HepG2 (cell line): Measurements from ENCODE around the gene RGS19. TPM values are rescaled to one million over a fixed set of nuclear protein-coding genes. Genes with fewer than 3 reads are reported as not detected.

ENCODE experiments used
- BCL3 ChIP-seq: sonication (generic); formaldehyde crosslinking; IDR thresholded peaks from 2 replicates; pipeline ENCODE4 v1.5.1; 2020; ENCODE audit warnings: mild to moderate bottlenecking, missing genetic modification reagents, moderate library complexity
- HMG20A ChIP-seq: IDR thresholded peaks from 2 replicates; pipeline ENCODE4 v1.6.1; 2016; ENCODE audit warnings: borderline replicate concordance
- MZF1 ChIP-seq: sonication (generic); formaldehyde crosslinking; IDR thresholded peaks from 2 replicates; pipeline ENCODE4 v1.8.1; 2023; ENCODE audit warnings: mild to moderate bottlenecking, missing genetic modification reagents, borderline replicate concordance
- NFIC ChIP-seq: IDR thresholded peaks from 2 replicates; pipeline ENCODE4 v1.6.1; 2012; ENCODE audit warnings: mild to moderate bottlenecking, low read length, inconsistent platforms
- ZNF143 ChIP-seq: sonication (generic); formaldehyde crosslinking; IDR thresholded peaks from 2 replicates; pipeline ENCODE4 v1.4.0; 2020; ENCODE audit warnings: missing genetic modification reagents
- ZNF367 ChIP-seq: sonication (generic); formaldehyde crosslinking; IDR thresholded peaks from 2 replicates; pipeline ENCODE4 v1.4.0; 2020; ENCODE audit warnings: missing genetic modification reagents, borderline replicate concordance
- ZNF780A ChIP-seq: sonication (generic); formaldehyde crosslinking; IDR thresholded peaks from 2 replicates; pipeline ENCODE4 v1.8.0; 2022; ENCODE audit warnings: mild to moderate bottlenecking, missing genetic modification reagents, moderate library complexity
- polyA plus RNA-seq, 8 experiments: library from polyadenylated mRNA; depleted of rRNA in 3 of 8; stranded (reverse) in 7 of 8; unstranded in 1 of 8; fragments of >200 nt; fragmentation: Illumina TruSeq in 4 of 8; extraction: Trizol in 4 of 8; gene quantifications; 2 replicates each; pipeline versions ENCODE4 v1.2.1 to v1.2.3, GENCODE V29; 2011 to 2016; ENCODE audit warnings: low read depth in 4 of 8, missing spikeins in 1 of 8, mixed read lengths in 1 of 8; ENCODE audit not compliant: insufficient read depth in 1 of 8
- total RNA-seq, 5 experiments: library from RNA; depleted of rRNA; stranded (reverse); fragments of >200 nt; fragmentation: Illumina TruSeq; extraction: Trizol; gene quantifications; 2 replicates each; pipeline ENCODE4 v1.2.3, GENCODE V29; 2016; ENCODE audit warnings: low read depth in 1 of 5
- TF ChIP-seq, protein P1 (sequence below): sonication (generic); formaldehyde crosslinking; IDR thresholded peaks from 2 replicates; pipeline ENCODE4 v1.8.0; 2022; ENCODE audit warnings: missing genetic modification reagents, mild to moderate bottlenecking, inconsistent platforms, borderline replicate concordance

RGS19 gene
- total and polyA plus RNA-seq, 2 of the 13 experiments (the other 11 are each of a cell fraction or from before 2014, with no cell fraction given): 10.7 to 11.9 TPM

- TF ChIP-seq, protein P1, sequence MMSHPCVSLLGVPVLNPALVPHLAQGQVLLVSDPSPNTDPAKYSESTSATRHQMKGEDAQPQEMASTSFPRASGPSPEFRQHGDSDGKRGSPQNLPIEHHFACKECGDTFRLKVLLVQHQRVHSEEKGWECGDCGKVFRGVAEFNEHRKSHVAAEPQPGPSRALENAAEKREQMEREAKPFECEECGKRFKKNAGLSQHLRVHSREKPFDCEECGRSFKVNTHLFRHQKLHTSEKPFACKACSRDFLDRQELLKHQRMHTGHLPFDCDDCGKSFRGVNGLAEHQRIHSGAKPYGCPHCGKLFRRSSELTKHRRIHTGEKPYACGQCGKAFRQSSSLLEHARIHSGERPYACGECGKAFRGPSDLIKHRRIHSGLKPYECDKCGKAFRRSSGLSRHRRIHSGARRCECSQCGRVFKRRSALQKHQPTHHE (CRISPR knock-in tag): peak; percentile 67; the same call in 1 of the 2 replicates
- TF ChIP-seq HMG20A (CRISPR knock-in tag) (0 out of 2 replicates have a peak, but pooled peaks have one; percentile 8), NFIC (no peak), ZNF143 (CRISPR knock-in tag) (peak; percentile 57), MZF1 (CRISPR knock-in tag) (no peak; the same call in 1 of the 2 replicates), ZNF367 (CRISPR knock-in tag) (no peak), BCL3 (CRISPR knock-in tag) (peak; percentile 78), ZNF780A (CRISPR knock-in tag) (no peak)
These were observed 25.3 kb downstream of the RGS19 start (continued) for GRCh38 chr20:64053841-64054661.
